Dermis blood vessel endothelial cell (primary cell): ENCODE measurements around the gene PPP1R1C. TPM values are rescaled to one million over a fixed set of nuclear protein-coding genes. Genes with fewer than 3 reads are reported as not detected.

Source experiments
- DNase-seq: peaks from one replicate; pipeline ENCODE4 v3.0.0; 2010
- total RNA-seq: library from RNA; depleted of rRNA; stranded (reverse); fragments of >200 nt; gene quantifications from 2 replicates; pipeline ENCODE4 v1.2.3, GENCODE V29; 2014

Gene PPP1R1C
- total RNA-seq, 1 donor from 2014 or later, result 0.51 TPM

DNA sequence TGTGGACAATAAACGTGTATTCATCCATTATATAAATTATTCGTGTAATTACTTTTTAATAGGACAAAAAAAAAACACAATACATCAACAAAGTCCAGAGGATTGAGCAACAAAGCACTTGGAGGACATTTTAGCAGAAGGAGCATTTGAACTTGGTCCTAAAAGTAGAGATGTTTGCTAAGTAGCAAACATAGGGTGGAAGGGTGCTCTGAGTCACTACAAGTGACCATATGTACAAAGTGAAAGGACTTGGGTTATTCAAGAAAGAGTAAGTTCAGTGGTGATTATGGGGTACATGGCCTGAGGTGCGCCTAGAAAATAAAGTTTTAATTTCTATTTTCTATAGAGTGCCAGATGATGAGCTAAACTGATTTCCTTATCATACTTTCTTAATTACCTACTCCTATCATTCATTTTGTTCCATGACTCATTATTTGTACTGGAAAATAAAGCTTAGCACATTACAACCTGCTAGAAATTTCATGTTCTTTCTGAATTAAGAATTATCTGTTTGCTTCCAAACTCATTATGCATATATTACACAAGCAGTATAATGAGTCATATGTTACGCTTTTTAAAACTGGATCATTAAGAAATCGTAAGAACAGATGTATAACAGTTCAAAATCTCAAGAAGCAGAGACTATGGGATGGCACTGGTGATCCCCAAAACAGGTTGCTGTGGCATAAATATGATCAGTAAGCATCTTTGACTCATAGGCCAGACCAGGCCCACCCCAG lies 13.1 kb upstream of the PPP1R1C start:
- no peak for DNase-seq

- no peak for DNase-seq
Observed at GRCh38 chr2:181973171-181973783, 12.4 kb upstream of the PPP1R1C start.

DNA sequence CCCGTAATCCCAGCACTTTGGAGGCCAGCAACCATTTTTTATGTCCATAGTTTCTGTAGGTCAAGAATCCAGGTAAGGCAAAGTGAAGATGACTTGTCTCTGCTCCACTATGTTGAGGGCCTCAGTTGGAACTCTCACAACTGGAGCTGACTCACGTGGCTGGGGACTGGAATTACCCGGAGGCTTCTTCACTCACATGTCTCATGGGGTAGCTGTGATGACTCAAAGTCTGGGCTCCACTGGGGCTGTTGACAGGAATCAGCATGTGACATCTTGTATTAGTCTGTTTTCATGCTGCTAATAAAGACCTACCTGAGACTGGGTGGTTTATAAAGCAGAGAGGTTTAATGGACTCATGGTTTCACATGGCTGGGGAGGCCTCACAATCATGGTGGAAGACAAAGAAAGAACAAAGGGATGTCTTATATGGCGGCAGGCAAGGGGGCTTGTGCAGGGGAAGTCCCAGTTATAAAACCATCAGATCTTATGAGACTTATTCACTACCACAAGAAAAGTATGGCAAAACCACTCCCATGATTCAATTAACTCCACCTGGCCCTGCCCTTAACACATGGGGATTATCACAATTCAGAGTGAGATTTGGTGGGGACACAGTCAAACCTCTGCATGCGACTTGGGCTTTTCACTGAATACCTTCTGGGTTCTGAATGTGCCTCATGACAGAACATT lies 7.8 kb upstream of the PPP1R1C start:
- DNase-seq, result no peak

- DNase-seq, result no peak
Observed at GRCh38 chr2:181978351-181979150, 7.1 kb upstream of the PPP1R1C start.

- DNase-seq, result no peak
Observed at GRCh38 chr2:181984060-181984459, 1.6 kb upstream of the PPP1R1C start.

DNA sequence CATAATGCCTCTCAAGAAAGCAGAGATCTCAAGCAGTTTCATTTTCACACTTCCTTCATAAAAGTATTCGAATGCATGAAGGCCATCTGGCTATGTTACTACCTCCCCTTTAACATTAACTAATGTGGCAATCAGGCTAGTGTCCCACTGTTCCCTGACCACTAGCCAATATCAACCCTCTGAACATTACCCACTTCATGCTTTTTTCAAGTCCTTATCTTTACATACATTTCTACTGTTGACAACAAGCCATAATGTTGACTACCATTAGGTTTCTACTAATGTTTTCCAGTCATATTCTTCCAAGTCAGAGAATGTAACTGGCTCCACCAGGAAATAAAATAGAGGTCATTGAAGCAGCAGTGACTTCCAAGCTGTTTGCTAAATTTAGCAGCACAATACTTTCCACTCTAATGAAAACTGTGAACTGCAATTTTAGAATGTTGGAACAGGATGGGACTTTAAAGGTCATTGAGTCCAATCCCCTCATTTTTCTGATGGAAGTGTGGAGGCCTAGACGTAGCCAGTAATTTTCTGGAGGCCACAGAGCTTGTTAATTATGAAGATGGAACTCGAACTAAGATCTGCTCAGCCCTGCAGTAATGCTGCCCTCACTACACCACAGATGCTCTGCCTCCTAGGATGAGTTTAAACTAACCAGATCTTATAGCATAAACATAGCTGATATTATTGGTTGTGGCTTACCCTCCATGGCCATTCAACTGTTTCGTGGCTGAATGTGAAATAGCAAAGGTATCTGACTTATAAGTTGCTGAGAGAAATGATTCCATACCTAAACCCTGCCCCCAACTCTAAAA lies 630 bp upstream of the PPP1R1C start:
- no peak for DNase-seq

DNA sequence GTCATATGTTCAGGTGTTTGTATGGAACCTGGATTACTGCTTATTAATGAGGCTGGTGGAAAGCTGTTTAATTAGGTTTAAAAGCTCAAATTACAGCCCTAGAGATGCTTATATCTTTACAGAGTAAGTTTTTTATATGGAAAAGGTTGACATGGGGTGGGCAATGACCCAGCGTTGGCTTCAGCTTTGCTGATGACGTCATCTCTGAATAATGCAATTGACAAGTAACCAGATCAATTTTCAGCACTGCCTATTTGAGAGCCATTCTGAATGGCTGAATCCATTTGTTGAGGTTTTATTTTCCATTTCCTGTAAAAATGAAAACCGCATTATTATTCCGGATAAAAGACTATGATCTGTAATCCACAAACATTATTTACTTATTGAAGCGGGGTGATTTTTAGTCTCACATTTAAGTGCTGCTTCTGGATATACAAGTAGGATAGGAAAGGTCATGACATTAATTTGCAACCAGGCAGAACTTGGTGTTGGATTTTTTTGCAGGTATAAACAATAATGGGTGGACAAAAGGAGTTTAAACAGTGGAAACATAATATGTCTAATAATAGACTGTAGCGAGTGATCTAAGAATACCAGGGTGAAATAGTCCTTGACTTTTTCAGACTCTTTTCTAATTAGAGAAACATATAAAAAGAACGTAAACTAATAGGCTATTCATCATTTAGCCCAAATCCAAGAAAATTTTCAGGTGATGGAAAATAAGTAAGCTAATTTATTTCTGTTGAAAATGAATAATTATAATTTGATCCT lies 2.7 kb downstream of the PPP1R1C start:
- DNase-seq, result no peak

DNA sequence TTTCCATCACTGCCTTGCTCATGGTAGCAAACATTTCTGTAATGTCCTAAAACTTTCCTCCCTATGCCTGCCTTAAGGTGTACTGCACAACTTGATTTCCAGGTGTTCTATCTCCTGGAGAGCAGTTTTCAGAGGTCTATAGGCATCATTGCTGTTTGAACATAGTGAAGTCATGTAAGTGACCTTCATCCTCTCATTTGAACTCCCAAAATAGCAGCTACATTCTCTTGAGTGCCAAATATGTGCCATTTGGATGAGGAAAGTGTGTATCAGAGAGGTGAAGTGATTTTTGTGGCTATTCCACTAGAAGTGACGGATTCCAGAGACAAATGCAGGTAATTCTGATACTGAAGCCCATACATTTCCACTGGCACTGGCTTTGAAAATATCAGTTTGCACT lies 3.4 kb downstream of the PPP1R1C start:
- DNase-seq, result no peak

DNA sequence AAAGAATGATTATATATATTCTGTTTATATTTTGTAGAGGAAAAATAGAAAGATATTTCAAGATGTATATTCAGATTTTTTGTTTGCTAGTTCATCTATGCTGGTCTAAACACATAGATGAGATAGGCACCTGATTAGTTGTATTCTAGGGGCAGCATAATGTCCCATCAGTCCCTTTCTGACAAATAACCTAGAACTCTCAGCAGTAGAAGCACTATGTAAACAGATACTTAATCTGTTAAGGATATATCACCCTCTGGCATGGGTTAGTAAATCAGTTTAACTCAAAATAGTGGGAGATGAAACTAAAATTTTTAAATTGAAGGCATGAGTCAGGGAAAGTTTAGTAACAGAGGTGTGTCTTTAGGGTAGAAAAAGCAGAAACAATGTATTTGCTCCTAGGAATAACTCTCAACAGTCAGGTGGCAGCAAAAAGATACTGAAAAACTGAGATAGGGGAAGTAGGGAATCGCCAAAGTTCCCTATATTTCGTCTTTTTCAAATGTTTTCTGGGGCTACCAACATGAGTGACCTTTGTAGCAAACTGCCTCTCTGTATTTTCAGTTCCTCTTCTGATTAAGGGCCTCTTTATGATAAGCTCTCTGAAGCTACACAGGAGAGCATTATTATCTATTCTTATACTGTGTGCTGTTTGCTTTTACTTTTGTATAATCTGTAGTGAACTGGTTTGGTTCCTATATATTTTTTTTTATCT lies 5.7 kb downstream of the PPP1R1C start:
- no peak for DNase-seq

- DNase-seq, result no peak
Observed at GRCh38 chr2:181992776-181993175, 7.1 kb downstream of the PPP1R1C start.

- no peak for DNase-seq
Observed at GRCh38 chr2:181995289-181995688, 9.6 kb downstream of the PPP1R1C start.

DNA sequence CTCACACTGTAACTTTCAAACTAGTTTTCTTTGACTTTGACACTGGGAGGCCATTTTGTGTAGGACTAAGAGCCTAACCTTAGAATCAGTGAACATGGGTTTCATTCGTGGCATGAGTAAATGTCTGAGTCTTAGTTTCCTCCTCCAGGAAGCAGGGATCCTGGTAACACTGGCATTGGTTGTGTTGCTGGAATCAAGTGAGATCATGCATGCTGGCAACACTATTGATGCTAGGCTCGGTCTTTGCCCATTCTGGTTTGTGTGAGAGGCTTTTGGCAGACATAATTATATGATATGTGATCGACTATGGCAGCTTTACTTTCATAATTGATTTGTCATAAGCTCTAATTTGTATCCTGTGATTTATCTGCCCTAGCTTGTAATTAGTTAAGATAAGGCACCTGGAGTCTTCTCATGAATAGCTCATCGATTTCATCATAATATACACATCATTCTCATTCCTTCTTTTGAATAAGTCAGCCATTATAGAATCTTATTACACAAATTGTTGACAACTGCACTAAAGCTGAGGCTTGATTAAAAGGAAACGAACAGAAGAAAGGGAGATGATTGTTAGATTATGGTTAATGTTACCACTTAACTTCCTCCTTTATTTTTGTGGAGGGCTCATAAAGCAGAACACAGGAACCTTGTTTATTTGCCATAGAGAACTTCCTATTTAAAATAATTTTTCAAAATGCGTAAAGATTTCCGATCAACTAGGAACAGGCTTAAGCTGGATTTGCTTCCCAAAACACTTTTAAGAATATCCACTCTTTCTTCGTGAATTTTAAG lies 12.6 kb downstream of the PPP1R1C start:
- DNase-seq, result no peak

DNA sequence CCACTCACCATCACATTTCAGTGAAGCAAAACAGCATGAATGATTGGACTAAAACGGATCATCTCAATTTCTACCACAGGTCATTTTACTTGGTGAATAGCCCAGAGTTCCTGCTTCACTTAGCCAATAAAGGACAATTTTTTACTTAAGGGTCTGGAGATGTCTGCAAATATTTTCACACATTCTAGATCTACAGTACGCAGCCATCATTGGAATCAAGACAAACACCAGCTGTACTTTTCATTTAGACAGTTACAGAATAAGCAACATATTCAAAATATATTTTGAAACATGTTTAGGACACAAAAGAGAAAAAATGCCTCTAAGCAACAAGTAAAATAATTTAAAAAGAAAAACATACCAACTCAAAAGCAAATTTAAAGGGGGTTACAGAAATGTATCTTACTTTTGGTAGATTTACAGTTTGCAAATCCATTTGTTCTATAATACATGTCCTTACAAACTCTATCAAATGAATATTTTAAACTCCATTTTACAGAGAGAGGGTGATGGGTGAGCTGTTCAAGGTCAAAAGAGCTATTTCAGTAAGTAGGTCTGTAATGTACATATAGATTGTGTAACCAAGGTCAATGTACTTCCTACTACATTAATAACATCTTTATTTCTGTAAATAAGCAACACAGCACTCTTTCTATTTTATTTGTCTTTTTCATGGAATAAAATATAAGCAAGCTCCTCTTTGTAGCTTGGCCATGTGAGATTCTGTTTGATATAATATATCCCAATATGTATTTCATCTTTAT lies 13.4 kb downstream of the PPP1R1C start:
- DNase-seq, result no peak

DNA sequence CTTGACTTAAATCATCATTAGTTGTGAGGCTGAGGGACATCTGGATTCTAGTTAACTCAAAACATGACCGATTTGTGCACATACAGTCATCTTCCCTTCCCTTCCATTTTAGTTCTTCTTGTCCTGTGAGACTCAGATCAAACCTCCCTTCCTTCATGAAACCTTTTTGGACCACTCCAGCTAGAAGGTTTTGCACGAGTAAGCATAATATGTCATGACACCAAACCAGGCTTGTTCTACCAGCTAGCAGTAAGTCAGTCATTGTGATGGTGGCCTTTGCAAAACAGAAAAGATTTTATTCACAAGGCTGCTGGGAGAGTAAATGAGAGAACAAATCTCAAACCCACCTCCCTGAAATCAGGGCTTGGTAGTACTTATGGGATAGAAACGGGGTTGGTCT lies 14.3 kb downstream of the PPP1R1C start:
- DNase-seq, result no peak

DNA sequence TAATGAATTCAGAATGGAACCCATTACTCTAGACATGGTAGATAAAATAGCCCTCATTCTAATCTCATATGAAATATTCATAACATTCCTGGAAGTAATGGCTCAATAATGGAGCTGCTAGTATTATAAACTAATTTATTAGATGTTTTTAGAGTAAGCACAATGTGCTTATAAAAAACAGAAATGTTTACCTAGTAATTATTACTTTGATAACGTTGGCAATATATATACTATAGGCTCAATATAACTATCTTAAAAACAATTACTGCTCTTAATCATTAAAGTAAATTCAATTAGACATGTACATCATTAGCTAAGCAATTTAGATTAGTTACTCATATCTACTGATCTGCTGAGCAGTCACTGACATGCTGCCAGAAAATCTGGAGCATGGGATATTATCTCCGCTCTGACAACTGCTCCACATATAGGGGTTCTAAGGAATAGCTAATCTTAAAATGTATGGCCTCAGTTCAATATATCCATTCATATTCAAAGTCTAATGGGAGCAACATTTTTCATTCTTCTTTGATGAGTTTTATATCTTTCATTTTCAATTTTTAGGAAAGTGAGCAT lies 19.4 kb downstream of the PPP1R1C start:
- no peak for DNase-seq

DNA sequence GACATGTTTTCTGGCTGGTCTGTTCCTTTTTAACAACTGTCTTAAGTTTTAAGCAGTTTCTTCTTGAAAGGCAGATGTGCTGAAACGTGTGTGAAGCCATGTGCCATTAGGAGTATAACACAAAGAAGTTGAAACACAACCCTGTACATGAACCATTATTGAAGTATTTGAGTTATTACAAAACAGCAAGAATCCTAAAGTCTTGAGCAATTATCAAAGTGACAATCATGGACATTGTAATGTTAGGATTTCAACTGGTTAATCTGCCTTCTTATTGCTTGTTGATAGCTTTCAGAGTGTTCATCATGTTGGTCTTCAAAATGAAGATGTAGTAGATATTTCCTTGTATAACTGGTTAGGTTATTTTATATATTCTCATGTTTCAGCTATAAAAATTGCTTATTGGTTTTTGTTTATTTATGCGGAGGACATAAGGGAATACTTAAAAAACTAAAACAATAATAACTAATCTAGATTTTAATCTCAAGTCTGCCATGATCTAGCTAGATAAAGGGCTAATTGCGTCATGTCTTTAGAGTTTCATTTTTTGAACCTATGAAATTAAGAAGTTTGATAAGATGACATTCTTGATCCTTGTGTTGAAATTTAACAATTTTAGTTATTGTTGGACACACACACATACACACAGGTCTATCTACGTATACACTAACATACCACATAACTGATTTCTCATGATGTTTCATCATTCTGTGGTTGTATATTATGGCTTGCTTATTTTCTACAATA lies 21.1 kb downstream of the PPP1R1C start:
- DNase-seq, result no peak

DNA sequence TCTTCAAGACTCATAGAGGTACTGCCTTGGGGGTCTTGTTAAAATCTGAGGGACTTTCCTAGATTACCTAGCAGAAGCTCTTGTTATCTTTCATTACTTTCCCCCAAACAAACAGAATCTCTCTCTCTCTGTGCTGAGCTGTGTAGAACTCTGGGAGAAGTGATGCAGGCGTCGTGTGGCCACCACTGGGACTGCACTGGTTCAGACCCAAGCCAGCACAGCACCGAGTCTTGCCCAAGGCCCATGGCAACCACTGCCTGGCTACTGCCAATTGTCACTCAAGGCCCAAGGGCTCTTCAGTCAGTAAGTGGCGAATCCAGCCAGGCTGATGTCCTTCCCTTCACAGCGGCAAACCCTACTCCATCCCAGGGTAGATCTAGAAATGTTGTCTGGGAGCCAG lies 28.6 kb downstream of the PPP1R1C start:
- no peak for DNase-seq
